ENCODE measurements around the gene LRRN2.

DNA sequence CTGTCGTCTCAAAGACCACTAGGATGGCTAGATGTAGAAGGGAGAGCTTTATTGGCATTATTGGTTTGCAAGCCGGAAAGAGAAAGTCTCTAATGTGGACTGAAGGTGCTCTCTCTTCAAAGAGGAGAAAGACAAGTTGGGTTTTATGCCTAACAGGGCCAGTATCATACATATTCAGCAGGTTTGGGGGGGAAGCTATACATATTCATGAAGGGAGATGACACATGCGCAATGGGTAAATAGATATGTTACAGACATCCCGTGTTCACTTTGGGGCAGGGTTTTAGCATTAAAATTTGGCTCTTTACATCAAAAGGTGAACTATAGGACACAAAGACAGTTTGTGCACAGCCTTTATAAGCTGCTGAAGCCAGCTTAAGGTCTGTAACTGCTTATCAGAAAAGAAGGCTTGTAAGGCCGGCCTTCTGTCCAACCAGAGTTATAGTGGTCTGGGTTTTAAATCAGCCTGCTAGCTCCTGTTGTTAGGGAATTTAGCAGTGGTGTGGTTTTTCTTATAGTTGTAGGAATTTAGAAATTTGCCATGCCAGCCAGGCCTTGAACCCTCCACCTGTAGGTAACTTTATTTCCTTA lies 46.5 kb upstream of the LRRN2 start:
- TF ChIP-seq CTCF (IDR thresholded peaks at IDR 0.05) (no peak), POLR2A (IDR thresholded peaks at IDR 0.05) (no peak)
